22Rv1 (cell line): ENCODE data around the gene ABI1.

ENCODE experiments used
- ZFX ChIP-seq: fragments of 450-650 bp; IDR thresholded peaks from 2 replicates; pipeline ENCODE4 v1.6.1; 2017; ENCODE audit warnings: antibody characterized with exemption, borderline replicate concordance
- TF ChIP-seq, protein P1 (sequence below): fragments of 450-650 bp; IDR thresholded peaks from 2 replicates; pipeline ENCODE4 v1.5.1; 2017; ENCODE audit warnings: mild to moderate bottlenecking

DNA sequence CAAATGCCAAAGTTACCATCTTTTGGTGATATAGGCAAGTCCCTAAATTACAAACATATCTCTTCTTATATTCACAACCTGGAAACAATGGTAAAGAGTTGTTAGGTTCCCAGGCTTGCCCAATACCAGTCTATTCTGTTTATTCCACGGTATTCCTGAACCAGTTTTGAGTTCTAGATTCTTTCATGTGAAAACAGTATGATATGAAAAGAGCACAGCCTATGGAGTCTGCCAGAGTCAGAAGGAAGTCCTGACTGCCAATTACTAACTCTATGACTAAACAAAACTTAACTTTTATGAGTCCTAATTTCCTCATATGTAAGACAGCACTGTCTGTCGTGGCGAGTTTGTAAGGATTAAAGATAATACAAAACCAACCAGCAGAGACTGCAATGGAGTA is 5.6 kb downstream of the ABI1 start:
- TF ChIP-seq, protein P1, sequence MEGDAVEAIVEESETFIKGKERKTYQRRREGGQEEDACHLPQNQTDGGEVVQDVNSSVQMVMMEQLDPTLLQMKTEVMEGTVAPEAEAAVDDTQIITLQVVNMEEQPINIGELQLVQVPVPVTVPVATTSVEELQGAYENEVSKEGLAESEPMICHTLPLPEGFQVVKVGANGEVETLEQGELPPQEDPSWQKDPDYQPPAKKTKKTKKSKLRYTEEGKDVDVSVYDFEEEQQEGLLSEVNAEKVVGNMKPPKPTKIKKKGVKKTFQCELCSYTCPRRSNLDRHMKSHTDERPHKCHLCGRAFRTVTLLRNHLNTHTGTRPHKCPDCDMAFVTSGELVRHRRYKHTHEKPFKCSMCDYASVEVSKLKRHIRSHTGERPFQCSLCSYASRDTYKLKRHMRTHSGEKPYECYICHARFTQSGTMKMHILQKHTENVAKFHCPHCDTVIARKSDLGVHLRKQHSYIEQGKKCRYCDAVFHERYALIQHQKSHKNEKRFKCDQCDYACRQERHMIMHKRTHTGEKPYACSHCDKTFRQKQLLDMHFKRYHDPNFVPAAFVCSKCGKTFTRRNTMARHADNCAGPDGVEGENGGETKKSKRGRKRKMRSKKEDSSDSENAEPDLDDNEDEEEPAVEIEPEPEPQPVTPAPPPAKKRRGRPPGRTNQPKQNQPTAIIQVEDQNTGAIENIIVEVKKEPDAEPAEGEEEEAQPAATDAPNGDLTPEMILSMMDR, result no peak
- no peak for TF ChIP-seq ZFX
